Measurements from ENCODE around the gene ECT2L. TPM values are rescaled to one million over a fixed set of nuclear protein-coding genes. Genes with fewer than 3 reads are reported as not detected.

The ECT2L gene
- total RNA-seq, 1 donor from 2014 or later = not detected

GRCh38 chr6:138765896-138766655 is 29.8 kb upstream of the ECT2L start:
- FAIRE-seq = peak; percentile 9
- H3K4me3 ChIP-seq (ENCODE audit: insufficient read depth, low read depth, low read length) = no peak overlapping the region
- H2AFZ ChIP-seq (ENCODE audit: low read depth, low read length) = no peak overlapping the region
- H3K36me3 ChIP-seq (ENCODE audit: insufficient read depth, low read length) = no peaks in the 10 kb centered on the region
- Mint-ChIP-seq H3K36me3 (ENCODE audit: low read depth, unreplicated experiment) (no peaks in the 10 kb centered on the region), H3K27ac (ENCODE audit: unreplicated experiment) (no peak overlapping the region), H3K4me1 (ENCODE audit: low read depth, unreplicated experiment) (no peaks in the 10 kb centered on the region), H3K27me3 (ENCODE audit: low read depth, unreplicated experiment) (no peaks in the 10 kb centered on the region), H3K9me3 (ENCODE audit: unreplicated experiment) (no peaks in the 10 kb centered on the region), H3K4me3 (ENCODE audit: unreplicated experiment) (no peak overlapping the region)
- H3K4me2 ChIP-seq (ENCODE audit: low read length) = no peak overlapping the region
- TF ChIP-seq, protein P1, sequence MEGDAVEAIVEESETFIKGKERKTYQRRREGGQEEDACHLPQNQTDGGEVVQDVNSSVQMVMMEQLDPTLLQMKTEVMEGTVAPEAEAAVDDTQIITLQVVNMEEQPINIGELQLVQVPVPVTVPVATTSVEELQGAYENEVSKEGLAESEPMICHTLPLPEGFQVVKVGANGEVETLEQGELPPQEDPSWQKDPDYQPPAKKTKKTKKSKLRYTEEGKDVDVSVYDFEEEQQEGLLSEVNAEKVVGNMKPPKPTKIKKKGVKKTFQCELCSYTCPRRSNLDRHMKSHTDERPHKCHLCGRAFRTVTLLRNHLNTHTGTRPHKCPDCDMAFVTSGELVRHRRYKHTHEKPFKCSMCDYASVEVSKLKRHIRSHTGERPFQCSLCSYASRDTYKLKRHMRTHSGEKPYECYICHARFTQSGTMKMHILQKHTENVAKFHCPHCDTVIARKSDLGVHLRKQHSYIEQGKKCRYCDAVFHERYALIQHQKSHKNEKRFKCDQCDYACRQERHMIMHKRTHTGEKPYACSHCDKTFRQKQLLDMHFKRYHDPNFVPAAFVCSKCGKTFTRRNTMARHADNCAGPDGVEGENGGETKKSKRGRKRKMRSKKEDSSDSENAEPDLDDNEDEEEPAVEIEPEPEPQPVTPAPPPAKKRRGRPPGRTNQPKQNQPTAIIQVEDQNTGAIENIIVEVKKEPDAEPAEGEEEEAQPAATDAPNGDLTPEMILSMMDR (IDR thresholded peaks at IDR 0.05; ENCODE audit: insufficient read depth, low read depth, low read length) = peak; percentile 58
- TF ChIP-seq EZH2 (IDR thresholded peaks at IDR 0.05; ENCODE audit: insufficient read depth, low read length) = no peak
- H3K9ac ChIP-seq (ENCODE audit: low read length) = no peak overlapping the region
- no peaks in the 10 kb centered on the region for H3K9me3 ChIP-seq (ENCODE audit: insufficient read depth, low read depth, low read length)
- H3K79me2 ChIP-seq (ENCODE audit: insufficient read depth, low read length) = no peaks in the 10 kb centered on the region
- H3K27me3 ChIP-seq (ENCODE audit: insufficient read depth, low read length) = no peaks in the 10 kb centered on the region
- H4K20me1 ChIP-seq (ENCODE audit: insufficient read depth, low read length) = no peaks in the 10 kb centered on the region
- no peak for DNase-seq (ENCODE audit: low read depth)
- no peaks in the 10 kb centered on the region for H3K4me1 ChIP-seq (ENCODE audit: insufficient read depth, low read length)
- H3K27ac ChIP-seq (ENCODE audit: low read depth, low read length) = no peak overlapping the region

- TF ChIP-seq, protein P1 (IDR thresholded peaks at IDR 0.05; ENCODE audit: insufficient read depth, low read depth, low read length) = no peak
- TF ChIP-seq EZH2 (IDR thresholded peaks at IDR 0.05; ENCODE audit: insufficient read depth, low read length) = no peak
- H3K9me3 Mint-ChIP-seq (ENCODE audit: unreplicated experiment) = no peaks in the 10 kb centered on the region
- no peaks in the 10 kb centered on the region for H3K27me3 Mint-ChIP-seq (ENCODE audit: low read depth, unreplicated experiment)
- Histone ChIP-seq H3K36me3 (ENCODE audit: insufficient read depth, low read length) (no peaks in the 10 kb centered on the region), H3K27me3 (ENCODE audit: insufficient read depth, low read length) (no peaks in the 10 kb centered on the region), H3K4me3 (ENCODE audit: insufficient read depth, low read depth, low read length) (no peak overlapping the region), H2AFZ (ENCODE audit: low read depth, low read length) (no peak overlapping the region), H4K20me1 (ENCODE audit: insufficient read depth, low read length) (no peaks in the 10 kb centered on the region), H3K4me2 (ENCODE audit: low read length) (no peak overlapping the region), H3K79me2 (ENCODE audit: insufficient read depth, low read length) (no peaks in the 10 kb centered on the region), H3K9ac (ENCODE audit: low read length) (no peak overlapping the region), H3K4me1 (ENCODE audit: insufficient read depth, low read length) (peaks cover 7% of the 10 kb centered on the region), H3K9me3 (ENCODE audit: insufficient read depth, low read depth, low read length) (no peaks in the 10 kb centered on the region), H3K27ac (ENCODE audit: low read depth, low read length) (no peak overlapping the region)
- FAIRE-seq (no peak), DNase-seq (ENCODE audit: low read depth) (no peak)
- peak overlapping the region; percentile 28 for H3K27ac Mint-ChIP-seq (ENCODE audit: unreplicated experiment)
- no peak overlapping the region for H3K4me3 Mint-ChIP-seq (ENCODE audit: unreplicated experiment)
- no peaks in the 10 kb centered on the region for H3K4me1 Mint-ChIP-seq (ENCODE audit: low read depth, unreplicated experiment)
- no peaks in the 10 kb centered on the region for H3K36me3 Mint-ChIP-seq (ENCODE audit: low read depth, unreplicated experiment)
Observed at GRCh38 chr6:138769102-138769676, 26.7 kb upstream of the ECT2L start.
